Activated naive CD4-positive, alpha-beta T cell treated with anti-CD3 and anti-CD28 coated beads, Interleukin-2, amount 50 U/mL, for 24 hours (primary cell): Measurements from ENCODE around the gene PLA2G2C.

ENCODE experiments used
- H3K27ac Mint-ChIP-seq: one replicate; pipeline ENCODE4 v1.8.0; 2021; ENCODE audit warnings: mild to moderate bottlenecking, mixed read lengths
- H3K27me3 Mint-ChIP-seq: one replicate; pipeline ENCODE4 v1.8.0; 2021; ENCODE audit warnings: mixed read lengths
- H3K36me3 Mint-ChIP-seq: one replicate; pipeline ENCODE4 v1.8.0; 2021; ENCODE audit warnings: mixed read lengths
- H3K4me1 Mint-ChIP-seq: one replicate; pipeline ENCODE4 v1.8.0; 2021; ENCODE audit warnings: mixed read lengths
- H3K4me3 Mint-ChIP-seq: one replicate; pipeline ENCODE4 v1.8.0; 2021; ENCODE audit warnings: mild to moderate bottlenecking, mixed read lengths
- H3K9me3 Mint-ChIP-seq: one replicate; pipeline ENCODE4 v1.8.0; 2021; ENCODE audit warnings: mixed read lengths

Gene PLA2G2C

DNA sequence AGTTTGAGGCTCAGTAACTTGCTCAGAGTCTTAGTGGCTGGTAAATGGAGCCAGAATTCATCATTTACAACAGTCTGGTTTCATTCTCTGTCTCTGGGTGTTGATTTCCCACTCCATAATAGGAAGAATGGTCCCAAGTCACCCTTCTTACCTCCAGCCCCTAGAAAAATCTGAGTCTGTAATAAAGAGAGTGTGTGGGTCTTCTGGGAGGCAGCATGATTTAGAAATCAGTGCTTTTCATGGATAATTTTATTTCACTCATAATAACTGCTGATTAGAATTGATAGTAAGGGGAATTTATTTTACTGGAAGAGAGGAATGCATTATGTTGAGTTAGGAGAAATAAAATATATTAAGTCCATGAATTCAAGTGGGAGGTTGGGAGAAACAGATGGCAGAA, 69.1 kb downstream of the PLA2G2C start:
- Mint-ChIP-seq H3K36me3 (no peaks in the 10 kb centered on the region), H3K4me1 (no peaks in the 10 kb centered on the region), H3K27me3 (peaks cover 15% of the 10 kb centered on the region), H3K9me3 (no peaks in the 10 kb centered on the region), H3K4me3 (no peak overlapping the region), H3K27ac (no peak overlapping the region)

DNA sequence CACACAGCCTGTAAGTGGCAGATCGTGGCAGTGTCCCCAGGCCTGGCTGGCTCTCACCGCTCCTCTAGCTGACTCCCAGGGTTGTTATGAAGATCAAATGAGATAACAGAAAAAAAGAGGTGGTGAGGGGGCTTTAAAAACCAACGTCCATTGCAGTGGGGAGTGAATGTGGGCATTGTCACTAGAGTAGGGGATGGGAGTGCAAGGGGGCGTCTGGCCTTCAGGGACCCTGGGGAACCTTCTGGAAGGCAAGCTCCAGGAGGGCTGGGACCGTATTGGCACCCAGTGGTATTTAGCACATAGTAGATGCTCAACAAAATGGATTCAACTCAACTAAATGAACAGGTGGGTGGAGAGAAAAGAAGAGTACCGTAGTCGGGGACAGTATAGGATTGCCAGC, 70.4 kb downstream of the PLA2G2C start:
- no peaks in the 10 kb centered on the region for H3K36me3 Mint-ChIP-seq
- H3K27me3 Mint-ChIP-seq = peaks cover 12% of the 10 kb centered on the region
- H3K27ac Mint-ChIP-seq = no peak overlapping the region
- no peak overlapping the region for H3K4me3 Mint-ChIP-seq
- H3K4me1 Mint-ChIP-seq = no peaks in the 10 kb centered on the region
- no peaks in the 10 kb centered on the region for H3K9me3 Mint-ChIP-seq

DNA sequence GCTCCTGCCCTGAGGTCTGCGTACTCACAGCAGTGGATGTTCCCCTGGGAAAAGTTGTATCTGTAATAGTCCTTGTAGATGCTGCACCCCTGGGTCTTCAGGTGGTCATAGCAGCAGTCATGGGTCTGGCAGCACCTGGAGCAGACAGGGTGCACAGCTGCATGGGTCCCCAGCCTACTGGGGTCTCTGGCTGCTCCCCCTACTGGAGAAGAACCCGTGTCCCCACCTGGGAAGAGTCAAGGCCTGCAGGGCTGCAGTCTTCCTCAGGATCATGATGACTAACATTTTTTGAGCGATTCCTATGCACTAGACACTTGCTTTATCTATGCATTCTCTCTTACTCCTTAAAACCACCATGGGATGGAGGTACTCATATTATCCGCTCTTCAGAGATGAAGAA, 70.8 kb downstream of the PLA2G2C start:
- peaks cover 10% of the 10 kb centered on the region for H3K27me3 Mint-ChIP-seq
- H3K36me3 Mint-ChIP-seq = no peaks in the 10 kb centered on the region
- no peaks in the 10 kb centered on the region for H3K4me1 Mint-ChIP-seq
- no peak overlapping the region for H3K4me3 Mint-ChIP-seq
- no peaks in the 10 kb centered on the region for H3K9me3 Mint-ChIP-seq
- no peak overlapping the region for H3K27ac Mint-ChIP-seq

DNA sequence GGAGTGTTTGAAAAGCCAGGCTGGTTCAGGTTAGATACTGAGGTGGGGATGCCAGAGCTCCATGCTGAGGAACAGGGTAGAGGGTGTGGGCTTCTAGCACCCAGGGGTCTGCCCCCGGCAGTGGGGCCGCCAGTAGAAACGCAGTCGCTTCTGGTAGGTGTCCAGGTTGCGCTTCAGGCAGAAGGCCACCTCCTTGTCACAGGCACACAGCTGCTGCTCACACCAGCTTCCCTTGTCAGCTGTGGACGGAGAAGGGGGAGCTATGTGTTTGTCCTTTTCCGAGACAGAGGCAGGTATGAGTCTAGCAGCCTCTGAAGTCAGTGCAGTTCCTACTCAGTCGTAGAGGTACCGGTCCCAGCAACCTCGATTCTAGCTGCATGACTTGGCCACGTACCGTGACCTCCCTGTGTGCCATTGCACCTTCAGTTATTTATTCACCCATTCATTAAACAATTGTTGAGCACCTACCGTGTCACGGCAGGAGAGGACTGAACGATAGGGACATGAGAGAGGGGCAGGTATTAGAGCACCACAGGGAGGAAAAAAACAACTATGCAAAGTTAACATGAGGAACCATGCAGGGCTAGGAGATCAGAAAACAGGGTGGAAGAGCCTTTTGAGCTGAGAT, 72.2 kb downstream of the PLA2G2C start:
- Mint-ChIP-seq H3K27me3 (peaks cover 7% of the 10 kb centered on the region), H3K9me3 (no peaks in the 10 kb centered on the region), H3K4me3 (no peak overlapping the region), H3K36me3 (no peaks in the 10 kb centered on the region), H3K4me1 (no peaks in the 10 kb centered on the region), H3K27ac (no peak overlapping the region)
